ENCODE data around the gene TP63. TPM values are rescaled to one million over a fixed set of nuclear protein-coding genes. Genes with fewer than 3 reads are reported as not detected.
A peak's percentile ranks its signal among the peaks of the same experiment; 100 is the strongest.

TP63 gene
- total RNA-seq, 1 experiment from 2014 or later = not detected

GRCh38 chr3:189786479-189787064 lies 155.4 kb downstream of the TP63 start:
- Mint-ChIP-seq H3K27me3 (ENCODE audit: low read depth) (peaks cover 35% of the 10 kb centered on the region), H3K9me3 (no peaks in the 10 kb centered on the region), H3K4me1 (peaks cover 2 to 8% of the 10 kb centered on the region in 2 experiments), H3K36me3 (ENCODE audit: insufficient read depth in 1 of 3, low read depth in 3 of 3) (no peaks in the 10 kb centered on the region), H3K4me3 (no peak overlapping the region), H3K27ac (no peak overlapping the region)
- Histone ChIP-seq H3K79me2 (ENCODE audit: insufficient read depth, low read length) (no peaks in the 10 kb centered on the region), H3T11ph (ENCODE audit: low read length) (no peak overlapping the region), H2AK5ac (ENCODE audit: insufficient read length, low read length) (no peak overlapping the region), H3K18ac (ENCODE audit: insufficient read length, low read depth, low read length) (no peak overlapping the region), H3K79me1 (ENCODE audit: insufficient read depth, low read depth, low read length, poor library complexity, severe bottlenecking) (no peaks in the 10 kb centered on the region), H3K27ac (ENCODE audit: insufficient read length, low read depth, low read length) (no peak overlapping the region), H3K23ac (ENCODE audit: insufficient read length, low read depth, low read length) (no peak overlapping the region), H2BK5ac (ENCODE audit: insufficient read length, low read length) (no peak overlapping the region), H3K14ac (ENCODE audit: insufficient read depth, low read length) (no peak overlapping the region), H4K5ac (ENCODE audit: insufficient read length, low read depth, low read length) (no peak overlapping the region), H3K4me1 (ENCODE audit: insufficient read depth, low read length) (peaks cover 3% of the 10 kb centered on the region; the same call in 1 of the 2 replicates), H3K4ac (ENCODE audit: low read depth, low read length) (no peak overlapping the region), H2BK12ac (ENCODE audit: insufficient read length, low read depth, low read length) (no peak overlapping the region), H4K8ac (replicated peaks; ENCODE audit: insufficient read length, low read depth, low read length) (no peak overlapping the region), H3K9ac (ENCODE audit: extremely low read depth, insufficient read length, low read length) (no peak overlapping the region), H3K56ac (ENCODE audit: insufficient read length, low read depth, low read length) (no peak overlapping the region), H3K23me2 (ENCODE audit: insufficient read length, low read depth, low read length, poor library complexity, severe bottlenecking) (no peaks in the 10 kb centered on the region), H2AFZ (ENCODE audit: low read length) (no peak overlapping the region), H3K9me3 (ENCODE audit: control insufficient read depth, low read depth, low read length) (no peaks in the 10 kb centered on the region), H4K91ac (ENCODE audit: insufficient read length, low read depth, low read length) (no peak overlapping the region), H2BK20ac (ENCODE audit: low read depth, low read length, poor library complexity, severe bottlenecking) (no peak overlapping the region), H3K27me3 (ENCODE audit: insufficient read depth, low read length) (peaks cover 3% of the 10 kb centered on the region; the same call in 1 of the 2 replicates), H4K20me1 (ENCODE audit: control insufficient read depth, insufficient read depth, insufficient read length) (no peaks in the 10 kb centered on the region), H2BK120ac (ENCODE audit: low read depth, low read length, poor library complexity, severe bottlenecking) (no peak overlapping the region), H3K4me2 (ENCODE audit: insufficient read depth, insufficient read length, low read length) (no peak overlapping the region), H2BK15ac (ENCODE audit: low read depth, low read length) (no peak overlapping the region)
- WGBS (ENCODE audit: extremely low coverage, insufficient read length, low lambda C conversion rate) = no CpG with 5 or more reads among the region's 8 CpGs
- peak; percentile 44 for TF ChIP-seq CTCF (conservative IDR thresholded peaks at IDR 0.05)
- no peak for DNase-seq

Data from H9 (cell line).